SK-N-SH (cell line): ENCODE data around the gene BSCL2. TPM values are rescaled to one million over a fixed set of nuclear protein-coding genes. Genes with fewer than 3 reads are reported as not detected.
A peak's percentile ranks its signal among the peaks of the same experiment; 100 is the strongest.

Experiments used
- CTCF ChIA-PET: fragments of 300-600, 350-600 bp; formaldehyde crosslinking; extraction: SDS; loops from one replicate; lab custom pipeline; 2021; lab: Yijun Ruan, JAX
- POLR2A ChIA-PET: fragments of 350-600 bp; sonication (Branson Sonifier 250); formaldehyde crosslinking; extraction: SDS; loops from one replicate; lab custom pipeline; 2020; ENCODE audit warnings: antibody characterized with exemption, inconsistent platforms; lab: Yijun Ruan, JAX
- DNase-seq: peaks from one replicate; pipeline ENCODE4 v3.0.0; 2012
- H2AFZ ChIP-seq: fragments of 200-600 bp; sonication (generic); 2 replicates; pipeline ENCODE4 v1.8.1; 2016; ENCODE audit warnings: antibody characterized with exemption, mild to moderate bottlenecking, low read depth
- H3F3A ChIP-seq: fragments of 200-600 bp; sonication (generic); replicated peaks from 2 replicates; pipeline ENCODE3; 2016; ENCODE audit warnings: antibody characterized with exemption, mild to moderate bottlenecking; ENCODE audit not compliant: insufficient read depth
- H3K27ac ChIP-seq, 2 experiments: fragments of 200-500 bp in 1 of 2; fragments of 200-600 bp in 1 of 2; sonication (Bioruptor generic) in 1 of 2; sonication (generic), shearing (Covaris generic) in 1 of 2; 2 replicates each; pipeline versions ENCODE4 v1.5.1 to v1.6.1; 2014 to 2016; ENCODE audit warnings: low read depth in 2 of 2, inconsistent platforms in 1 of 2, low read length in 1 of 2, mild to moderate bottlenecking in 1 of 2, mixed read lengths in 1 of 2
- H3K27me3 ChIP-seq: fragments of 200-600 bp; sonication (generic), shearing (Covaris generic); 2 replicates; pipeline ENCODE4 v1.6.1; 2016; ENCODE audit warnings: mixed run types; ENCODE audit not compliant: insufficient read depth
- H3K36me3 ChIP-seq, 2 experiments: fragments of 200-500 bp in 1 of 2; fragments of 200-600 bp in 1 of 2; sonication (Bioruptor generic) in 1 of 2; sonication (generic) in 1 of 2; replicated peaks in 1 of 2; 2 replicates each; pipeline versions ENCODE3 to v1.5.1; 2014 to 2016; ENCODE audit warnings: low read length in 1 of 2, mild to moderate bottlenecking in 1 of 2; ENCODE audit not compliant: insufficient read depth in 2 of 2, control insufficient read depth in 1 of 2
- H3K4me1 ChIP-seq, 2 experiments: fragments of 200-500 bp in 1 of 2; fragments of 200-600 bp in 1 of 2; sonication (Bioruptor generic) in 1 of 2; sonication (generic), shearing (Covaris generic) in 1 of 2; 2 replicates each; pipeline versions ENCODE4 v1.5.1 to v1.6.1; 2014 to 2016; ENCODE audit warnings: low read depth in 1 of 2, low read length in 1 of 2, mixed run types in 1 of 2; ENCODE audit not compliant: insufficient read depth in 2 of 2, control insufficient read depth in 1 of 2
- H3K4me2 ChIP-seq: fragments of 200-600 bp; sonication (generic), shearing (Covaris generic); 2 replicates; pipeline ENCODE4 v1.6.1; 2017; ENCODE audit warnings: mixed run types
- H3K4me3 ChIP-seq, 2 experiments: fragments of 200-500 bp in 1 of 2; fragments of 200-600 bp in 1 of 2; sonication (Bioruptor generic) in 1 of 2; sonication (generic), shearing (Covaris generic) in 1 of 2; 2 replicates each; pipeline versions ENCODE4 v1.5.1 to v1.8.1; 2014 to 2016; ENCODE audit warnings: low read depth in 2 of 2, inconsistent platforms in 1 of 2, low read length in 1 of 2, mild to moderate bottlenecking in 1 of 2, mixed read lengths in 1 of 2, moderate library complexity in 1 of 2
- H3K79me2 ChIP-seq: fragments of 200-600 bp; sonication (generic); 2 replicates; pipeline ENCODE4 v1.8.1; 2017; ENCODE audit warnings: mild to moderate bottlenecking; ENCODE audit not compliant: insufficient read depth
- H3K9ac ChIP-seq: fragments of 200-600 bp; sonication (generic); 2 replicates; pipeline ENCODE4 v1.6.1; 2017; ENCODE audit warnings: mixed run types
- H3K9me2 ChIP-seq: fragments of 200-600 bp; sonication (generic); 2 replicates; pipeline ENCODE4 v1.6.1; 2017; ENCODE audit warnings: mixed run types
- H3K9me3 ChIP-seq: fragments of 200-600 bp; sonication (generic); 2 replicates; pipeline ENCODE4 v1.6.1; 2017; ENCODE audit warnings: mixed run types, mild to moderate bottlenecking, moderate library complexity
- H4K20me1 ChIP-seq: fragments of 200-600 bp; sonication (generic); 2 replicates; pipeline ENCODE4 v1.6.1; 2017; ENCODE audit warnings: mild to moderate bottlenecking, mixed run types; ENCODE audit not compliant: insufficient read depth
- EP300 ChIP-seq, 2 experiments: IDR thresholded peaks; 2 replicates each; pipeline versions ENCODE4 v1.4.0 to v1.6.1; 2012; ENCODE audit warnings: borderline replicate concordance in 1 of 2, low read depth in 1 of 2, low read length in 1 of 2
- EZH2phosphoT487 ChIP-seq: fragments of 200-600 bp; sonication (generic); IDR thresholded peaks from 2 replicates; pipeline ENCODE4 v1.6.1; 2017; ENCODE audit warnings: low read depth, mixed run types, mild to moderate bottlenecking, antibody characterized with exemption, moderate library complexity, borderline replicate concordance
- FOSL2 ChIP-seq: IDR thresholded peaks from 2 replicates; pipeline ENCODE4 v1.4.0; 2012; ENCODE audit warnings: low read depth, mild to moderate bottlenecking, moderate library complexity, borderline replicate concordance
- FOXJ3 ChIP-seq: sonication (generic); formaldehyde crosslinking; IDR thresholded peaks from 2 replicates; pipeline ENCODE4 v1.5.1; 2020; ENCODE audit warnings: mild to moderate bottlenecking, missing genetic modification reagents
- FOXM1 ChIP-seq: IDR thresholded peaks from 2 replicates; pipeline ENCODE4 v1.4.0; 2012; ENCODE audit warnings: low read depth, mild to moderate bottlenecking
- GABPA ChIP-seq: IDR thresholded peaks from 2 replicates; pipeline ENCODE4 v1.4.0; 2012; ENCODE audit warnings: low read depth, mild to moderate bottlenecking
- IRF3 ChIP-seq: fragments of 150-350 bp; IDR thresholded peaks from 2 replicates; pipeline ENCODE4 v1.6.1; 2016; ENCODE audit warnings: mild to moderate bottlenecking, low read depth, low read length
- JUND ChIP-seq: IDR thresholded peaks from 2 replicates; pipeline ENCODE4 v1.4.0; 2012
- MAX ChIP-seq: IDR thresholded peaks from 2 replicates; pipeline ENCODE4 v1.4.0; 2012; ENCODE audit warnings: low read depth
- NFIC ChIP-seq: IDR thresholded peaks from 2 replicates; pipeline ENCODE4 v1.4.0; 2012; ENCODE audit warnings: borderline replicate concordance
- NRF1 ChIP-seq: IDR thresholded peaks from 2 replicates; pipeline ENCODE4 v1.6.1; 2012; ENCODE audit warnings: low read depth, mild to moderate bottlenecking, low read length
- PBX3 ChIP-seq: IDR thresholded peaks from 2 replicates; pipeline ENCODE4; 2012
- RFX5 ChIP-seq: IDR thresholded peaks from 2 replicates; pipeline ENCODE4 v1.6.1; 2012; ENCODE audit warnings: mild to moderate bottlenecking, improper control_type of control experiment, low read length
- TAF1 ChIP-seq: IDR thresholded peaks from 2 replicates; pipeline ENCODE4 v1.6.1; 2012; ENCODE audit warnings: low read depth, mild to moderate bottlenecking, low read length, moderate library complexity, borderline replicate concordance
- TEAD4 ChIP-seq: IDR thresholded peaks from 2 replicates; pipeline ENCODE4 v1.4.0; 2012; ENCODE audit warnings: mild to moderate bottlenecking, borderline replicate concordance; ENCODE audit not compliant: insufficient read depth
- WGBS: methylation state at CpG from one replicate; pipeline ENCODE4 v1.1.6; 2017; ENCODE audit warnings: low lambda C conversion rate; 5-methylcytosine and 5-hydroxymethylcytosine counted together
- polyA plus RNA-seq, 3 experiments: library from polyadenylated mRNA; depleted of rRNA; stranded (reverse); fragments of >200 nt; gene quantifications; 2 replicates each; pipeline ENCODE4 v1.2.3, GENCODE V29; 2012

The BSCL2 gene
- polyA plus RNA-seq, 1 of the 3 experiments (the other 2 are of a cell fraction): 81.5 TPM

- Histone ChIP-seq H3K9me3 (no peaks in the 10 kb centered on the region), H3K9me2 (no peaks in the 10 kb centered on the region), H3K27ac (peak overlapping the region; percentile 99), H4K20me1 (peaks cover 36% of the 10 kb centered on the region), H3K36me3 (peaks cover 21 to 33% of the 10 kb centered on the region in 2 experiments), H3K4me2 (peak overlapping the region; percentile 93), H3K9ac (peak overlapping the region; percentile 88), H3K27me3 (no peaks in the 10 kb centered on the region), H3F3A (peaks cover 31% of the 10 kb centered on the region), H3K4me1 (peaks cover 12 to 21% of the 10 kb centered on the region in 2 experiments; a peak in 3 of 4 replicates), H3K79me2 (peaks cover 84% of the 10 kb centered on the region), H3K4me3 (peak overlapping the region; percentile 89 to 92), H2AFZ (peak overlapping the region; percentile 99)
- ChIA-PET POLR2A (interaction anchor here (0.8 to 4.5 kb wide), 15 partner anchors 18 to 162 kb away, joined by 3 to 33 read pairs (median 10); partner anchors contain the start of genes B3GAT3, C11orf98, CSKMT and LBHD1), CTCF (interaction anchor here (1.2 to 2.3 kb wide), 6 partner anchors 12 to 59 kb away, joined by 3 to 8 read pairs (median 4); partner anchors contain the start of genes BSCL2 and POLR2G)
- peak; percentile 99 for TF ChIP-seq RFX5
- TF ChIP-seq NRF1: peak; percentile 39; the same call in 1 of the 2 replicates
- no peak for TF ChIP-seq EZH2phosphoT487
- TF ChIP-seq FOSL2: no peak
- TF ChIP-seq JUND: no peak
- TF ChIP-seq FOXJ3: no peak
- no peak for TF ChIP-seq GABPA
- TF ChIP-seq TEAD4: no peak
- TF ChIP-seq IRF3: peak; percentile 65
- peak; percentile 78; the same call in 1 of the 2 replicates for TF ChIP-seq FOXM1
- TF ChIP-seq NFIC: no peak
- no peak for TF ChIP-seq PBX3
- TF ChIP-seq TAF1: peak; percentile 39; the same call in 1 of the 2 replicates
- TF ChIP-seq EP300 (IDR thresholded peaks at IDR 0.05; ENCODE audit: borderline replicate concordance in 1 of 2, low read depth in 1 of 2, low read length in 1 of 2): peak in 1 of 2 experiments; percentile 13; a peak in 3 of 4 replicates
- no peak for TF ChIP-seq MAX
- under 1% methylated on average over 20 of the region's 20 CpGs for WGBS
- peak; percentile 83 for DNase-seq
These were observed 20.6 kb upstream of the BSCL2 start for GRCh38 chr11:62727872-62728170.
